GM12878 (cell line): ENCODE data around the gene PARP1.

Experiments used
- POLR2A ChIP-seq: IDR thresholded peaks from 2 replicates; pipeline ENCODE4 v1.6.1; 2011; ENCODE audit warnings: low read depth, mild to moderate bottlenecking, low read length
- SIN3A ChIP-seq: IDR thresholded peaks from 2 replicates; pipeline ENCODE4 v1.6.1; 2012; ENCODE audit warnings: low read depth, low read length, improper control_type of control experiment
- ZSCAN29 ChIP-seq: fragments of 450-650 bp; IDR thresholded peaks from 2 replicates; pipeline ENCODE4 v1.6.1; 2017; ENCODE audit warnings: mild to moderate bottlenecking, moderate library complexity
- TF ChIP-seq, protein P1 (sequence below): IDR thresholded peaks from 2 replicates; pipeline ENCODE4 v1.6.1; 2011; ENCODE audit warnings: low read depth, mild to moderate bottlenecking, low read length, moderate library complexity, borderline replicate concordance; ENCODE audit errors: extremely low read depth
- TF ChIP-seq, protein P2 (sequence below), 3 experiments: IDR thresholded peaks in 2 of 3; conservative IDR thresholded peaks in 1 of 3; 2 replicates each; pipeline ENCODE4 v1.5.1; 2011; ENCODE audit warnings: low read depth in 3 of 3, low read length in 3 of 3, mild to moderate bottlenecking in 3 of 3, control low read depth in 2 of 3, moderate library complexity in 2 of 3, inconsistent platforms in 1 of 3, mixed read lengths in 1 of 3; ENCODE audit not compliant: control insufficient read depth in 2 of 3, insufficient read depth in 1 of 3; ENCODE audit errors: extremely low read depth in 1 of 3

DNA sequence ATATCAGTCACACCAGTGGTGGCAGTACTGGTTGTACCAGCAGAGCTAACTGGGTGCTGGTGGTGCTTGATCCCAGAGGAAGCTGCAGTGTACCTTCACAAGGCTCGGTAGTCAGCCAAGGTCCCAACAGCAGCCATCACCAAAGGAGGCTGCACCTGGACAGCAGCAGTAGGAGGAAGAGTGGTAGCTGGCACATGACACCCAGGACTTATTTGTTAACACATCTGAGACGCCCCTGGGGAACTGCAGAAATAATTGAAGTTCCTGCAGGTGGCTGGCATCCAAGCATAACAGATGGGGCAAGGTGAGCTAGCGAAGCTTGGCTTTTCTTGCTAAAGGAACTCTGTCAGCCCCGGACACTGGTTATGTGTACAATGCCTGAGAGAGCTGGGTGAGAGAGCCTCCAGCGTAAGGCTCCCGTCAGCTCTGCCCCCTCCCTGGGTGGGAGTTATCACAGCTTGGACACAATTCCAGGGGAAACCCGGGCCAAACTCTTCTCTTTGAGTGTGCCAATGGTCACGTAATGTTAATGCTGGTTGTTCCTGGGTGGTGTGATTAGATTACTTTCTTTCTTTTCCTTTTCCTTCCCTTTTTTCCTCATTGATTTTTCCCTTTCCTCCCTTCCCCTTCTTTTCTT lies 29.1 kb upstream of the PARP1 start:
- TF ChIP-seq, protein P1, sequence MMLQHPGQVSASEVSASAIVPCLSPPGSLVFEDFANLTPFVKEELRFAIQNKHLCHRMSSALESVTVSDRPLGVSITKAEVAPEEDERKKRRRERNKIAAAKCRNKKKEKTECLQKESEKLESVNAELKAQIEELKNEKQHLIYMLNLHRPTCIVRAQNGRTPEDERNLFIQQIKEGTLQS: no peak
- TF ChIP-seq, protein P2, sequence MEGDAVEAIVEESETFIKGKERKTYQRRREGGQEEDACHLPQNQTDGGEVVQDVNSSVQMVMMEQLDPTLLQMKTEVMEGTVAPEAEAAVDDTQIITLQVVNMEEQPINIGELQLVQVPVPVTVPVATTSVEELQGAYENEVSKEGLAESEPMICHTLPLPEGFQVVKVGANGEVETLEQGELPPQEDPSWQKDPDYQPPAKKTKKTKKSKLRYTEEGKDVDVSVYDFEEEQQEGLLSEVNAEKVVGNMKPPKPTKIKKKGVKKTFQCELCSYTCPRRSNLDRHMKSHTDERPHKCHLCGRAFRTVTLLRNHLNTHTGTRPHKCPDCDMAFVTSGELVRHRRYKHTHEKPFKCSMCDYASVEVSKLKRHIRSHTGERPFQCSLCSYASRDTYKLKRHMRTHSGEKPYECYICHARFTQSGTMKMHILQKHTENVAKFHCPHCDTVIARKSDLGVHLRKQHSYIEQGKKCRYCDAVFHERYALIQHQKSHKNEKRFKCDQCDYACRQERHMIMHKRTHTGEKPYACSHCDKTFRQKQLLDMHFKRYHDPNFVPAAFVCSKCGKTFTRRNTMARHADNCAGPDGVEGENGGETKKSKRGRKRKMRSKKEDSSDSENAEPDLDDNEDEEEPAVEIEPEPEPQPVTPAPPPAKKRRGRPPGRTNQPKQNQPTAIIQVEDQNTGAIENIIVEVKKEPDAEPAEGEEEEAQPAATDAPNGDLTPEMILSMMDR (IDR thresholded peaks at IDR 0.05 in 2 of 3, conservative IDR thresholded peaks at IDR 0.05 in 1 of 3; ENCODE audit: control insufficient read depth in 2 of 3, extremely low read depth in 1 of 3, insufficient read depth in 1 of 3, low read depth in 3 of 3, low read length in 3 of 3): no peak
- no peak for TF ChIP-seq ZSCAN29
- no peak for TF ChIP-seq POLR2A
- TF ChIP-seq SIN3A: no peak
